Left hindlimb (tissue), 1 donor: ENCODE measurements around the gene F10.
"Not testable (repeated sequence)": the region's sequence is repeated elsewhere in the genome, so short reads cannot be mapped to it uniquely, and the experiment has no call there.

Experiments used
- DNase-seq: peaks from one replicate; pipeline ENCODE4 v3.0.0-alpha.2; 2018

Gene F10

GRCh38 chr13:113086991-113087922, 35.3 kb upstream of the F10 start:
- DNase-seq, result peak; percentile 23

GRCh38 chr13:113087923-113088690, 34.5 kb upstream of the F10 start:
- peak; percentile 8 for DNase-seq

- DNase-seq, result peak; percentile 16
Observed at GRCh38 chr13:113088691-113089020, 33.9 kb upstream of the F10 start.

- peak; percentile 19 for DNase-seq
Observed at GRCh38 chr13:113089693-113090414, 32.7 kb upstream of the F10 start.

- peak; percentile 1 for DNase-seq
Observed at GRCh38 chr13:113090415-113090770, 32.2 kb upstream of the F10 start.

- peak; percentile 12 for DNase-seq
Observed at GRCh38 chr13:113090806-113091205, 31.8 kb upstream of the F10 start.

GRCh38 chr13:113091211-113091771, 31.3 kb upstream of the F10 start:
- DNase-seq, result peak; percentile 6

GRCh38 chr13:113091891-113092775, 30.5 kb upstream of the F10 start:
- peak; percentile 15 for DNase-seq

GRCh38 chr13:113092776-113093579, 29.6 kb upstream of the F10 start:
- peak; percentile 17 for DNase-seq

GRCh38 chr13:113093580-113094409, 28.8 kb upstream of the F10 start:
- peak; percentile 34 for DNase-seq

GRCh38 chr13:113094410-113094800, 28.2 kb upstream of the F10 start:
- peak; percentile 25 for DNase-seq

- peak; percentile 28 for DNase-seq
Observed at GRCh38 chr13:113095146-113096051, 27.2 kb upstream of the F10 start.

GRCh38 chr13:113096052-113096744, 26.4 kb upstream of the F10 start:
- DNase-seq, result peak; percentile 29

GRCh38 chr13:113096745-113097305, 25.8 kb upstream of the F10 start:
- no peak for DNase-seq

GRCh38 chr13:113097651-113098050, 24.9 kb upstream of the F10 start:
- no peak for DNase-seq

GRCh38 chr13:113098162-113098732, 24.4 kb upstream of the F10 start:
- peak; percentile 78 for DNase-seq

- no peak for DNase-seq
Observed at GRCh38 chr13:113099142-113099541, 23.5 kb upstream of the F10 start.

GRCh38 chr13:113102302-113102701, 20.3 kb upstream of the F10 start:
- DNase-seq, result not testable (repeated sequence)
